Stimulated activated naive CD8-positive, alpha-beta T cell treated with anti-CD3 and anti-CD28 coated beads, Interleukin-15, Interleukin-2, amounts not matched to agents 100 ng/mL and 50 ng/mL, for 24 hours (primary cell): ENCODE results near the gene HERPUD1.

ENCODE experiments used
- H3K27ac Mint-ChIP-seq: one replicate; pipeline ENCODE4 v1.8.0; 2021; ENCODE audit warnings: mild to moderate bottlenecking, mixed read lengths
- H3K27me3 Mint-ChIP-seq: one replicate; pipeline ENCODE4 v1.8.0; 2021; ENCODE audit warnings: mixed read lengths
- H3K36me3 Mint-ChIP-seq: one replicate; pipeline ENCODE4 v1.8.0; 2021; ENCODE audit warnings: low read depth, mixed read lengths
- H3K4me1 Mint-ChIP-seq: one replicate; pipeline ENCODE4 v1.8.0; 2021; ENCODE audit warnings: low read depth, mixed read lengths
- H3K4me3 Mint-ChIP-seq: one replicate; pipeline ENCODE4 v1.8.0; 2021; ENCODE audit warnings: mild to moderate bottlenecking, mixed read lengths
- H3K9me3 Mint-ChIP-seq: one replicate; pipeline ENCODE4 v1.8.0; 2021; ENCODE audit warnings: mixed read lengths

Gene HERPUD1

DNA sequence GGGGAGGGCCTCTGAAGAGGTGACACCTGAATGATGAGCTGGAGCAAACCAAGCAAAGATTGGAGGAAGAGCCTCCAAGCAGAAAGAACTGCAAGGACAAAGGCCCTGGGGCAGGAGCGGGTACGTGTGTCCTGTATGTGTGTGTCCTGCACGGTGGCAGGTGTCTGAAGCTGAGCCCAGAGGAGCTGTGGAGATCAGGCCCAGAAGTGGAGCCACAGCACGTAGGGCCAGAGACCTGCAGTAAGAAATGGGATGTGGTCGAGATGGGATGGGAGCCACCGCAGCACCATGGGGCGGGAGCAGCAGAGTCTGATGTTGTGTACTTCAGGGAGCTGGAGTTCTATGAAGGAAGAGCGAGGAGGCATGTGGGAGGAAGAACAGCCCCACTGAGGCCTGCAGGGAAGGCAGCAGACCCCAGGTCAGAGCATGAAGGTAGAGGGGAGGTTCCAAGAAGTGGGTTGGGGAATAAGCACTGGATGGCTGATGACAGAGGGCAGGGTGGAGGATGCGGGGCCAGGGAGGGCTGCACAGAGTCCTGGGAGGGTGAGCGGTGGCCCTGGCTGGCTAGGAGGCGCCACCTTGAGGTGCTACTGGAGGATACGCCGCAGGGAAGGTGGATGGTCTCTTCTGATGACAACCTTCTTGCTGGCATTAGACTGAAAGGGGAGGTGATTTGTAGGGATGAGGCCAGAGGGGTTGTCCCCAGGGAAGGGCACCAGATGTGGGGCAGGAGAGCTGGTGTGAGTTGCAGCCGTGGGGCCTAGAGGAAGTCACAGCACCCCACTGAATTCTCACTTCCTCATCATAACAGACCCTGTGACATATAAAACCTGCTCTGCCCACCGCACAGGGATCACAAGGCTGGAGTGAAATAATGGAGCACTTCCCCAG, 19.2 kb downstream of the HERPUD1 start:
- peaks cover 23% of the 10 kb centered on the region for H3K4me1 Mint-ChIP-seq

DNA sequence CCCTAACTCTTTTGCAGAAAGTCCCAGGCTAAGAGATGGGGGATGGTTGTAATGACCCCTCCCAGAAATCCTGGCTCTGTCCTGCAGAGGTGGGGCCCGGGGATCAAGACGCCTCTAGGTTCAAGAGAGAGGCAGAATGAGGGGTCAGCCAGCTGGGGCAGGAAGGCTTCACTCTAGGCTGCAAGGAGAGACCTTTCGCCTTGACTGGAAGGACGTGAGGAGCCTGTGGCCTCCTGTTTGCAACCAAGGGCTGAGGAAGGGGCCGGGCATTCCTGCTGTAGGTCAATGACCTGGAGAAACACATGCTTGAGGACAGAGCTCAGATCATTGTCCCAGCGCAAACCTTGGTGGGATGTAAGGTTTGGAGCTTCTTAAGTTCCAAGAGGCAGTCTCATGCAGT, 21.1 kb downstream of the HERPUD1 start:
- no peaks in the 10 kb centered on the region for H3K36me3 Mint-ChIP-seq
- peaks cover 16% of the 10 kb centered on the region for H3K4me1 Mint-ChIP-seq
- no peaks in the 10 kb centered on the region for H3K9me3 Mint-ChIP-seq
- no peaks in the 10 kb centered on the region for H3K27me3 Mint-ChIP-seq
- no peak overlapping the region for H3K27ac Mint-ChIP-seq
- no peak overlapping the region for H3K4me3 Mint-ChIP-seq

More for the DNA sequence above, 19.2 kb downstream of the HERPUD1 start:
- H3K9me3 Mint-ChIP-seq: no peaks in the 10 kb centered on the region
- H3K27ac Mint-ChIP-seq: peak overlapping the region; percentile 69
- H3K4me3 Mint-ChIP-seq: no peak overlapping the region
- peaks cover 7% of the 10 kb centered on the region for H3K36me3 Mint-ChIP-seq
- no peaks in the 10 kb centered on the region for H3K27me3 Mint-ChIP-seq

GRCh38 chr16:56956076-56956475, 24.1 kb downstream of the HERPUD1 start:
- Mint-ChIP-seq H3K9me3 (no peaks in the 10 kb centered on the region), H3K4me3 (no peak overlapping the region), H3K27me3 (no peaks in the 10 kb centered on the region), H3K36me3 (no peaks in the 10 kb centered on the region), H3K27ac (no peak overlapping the region), H3K4me1 (peaks cover 9% of the 10 kb centered on the region)

DNA sequence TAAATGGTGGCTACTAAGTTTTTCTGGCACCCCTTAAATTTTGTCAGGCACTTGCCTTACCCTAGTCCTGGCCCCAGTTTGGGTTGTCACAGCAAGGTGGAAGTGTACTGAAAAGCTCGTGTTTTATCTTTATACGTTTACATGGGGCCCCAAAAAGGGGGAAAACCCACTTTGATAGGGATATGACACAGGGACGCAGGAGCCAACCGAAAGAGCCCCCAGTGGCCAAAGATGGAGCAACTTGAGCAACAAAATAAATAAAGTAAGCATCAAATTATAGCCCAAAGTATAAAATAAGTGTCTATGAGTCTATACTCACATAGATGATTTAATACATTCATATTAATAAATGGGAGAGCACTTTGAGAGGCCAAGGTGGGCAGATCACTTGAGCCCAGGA, 24.8 kb downstream of the HERPUD1 start:
- Mint-ChIP-seq H3K9me3 (no peaks in the 10 kb centered on the region), H3K4me1 (peaks cover 2% of the 10 kb centered on the region), H3K36me3 (no peaks in the 10 kb centered on the region), H3K4me3 (no peak overlapping the region), H3K27ac (no peak overlapping the region), H3K27me3 (no peaks in the 10 kb centered on the region)

DNA sequence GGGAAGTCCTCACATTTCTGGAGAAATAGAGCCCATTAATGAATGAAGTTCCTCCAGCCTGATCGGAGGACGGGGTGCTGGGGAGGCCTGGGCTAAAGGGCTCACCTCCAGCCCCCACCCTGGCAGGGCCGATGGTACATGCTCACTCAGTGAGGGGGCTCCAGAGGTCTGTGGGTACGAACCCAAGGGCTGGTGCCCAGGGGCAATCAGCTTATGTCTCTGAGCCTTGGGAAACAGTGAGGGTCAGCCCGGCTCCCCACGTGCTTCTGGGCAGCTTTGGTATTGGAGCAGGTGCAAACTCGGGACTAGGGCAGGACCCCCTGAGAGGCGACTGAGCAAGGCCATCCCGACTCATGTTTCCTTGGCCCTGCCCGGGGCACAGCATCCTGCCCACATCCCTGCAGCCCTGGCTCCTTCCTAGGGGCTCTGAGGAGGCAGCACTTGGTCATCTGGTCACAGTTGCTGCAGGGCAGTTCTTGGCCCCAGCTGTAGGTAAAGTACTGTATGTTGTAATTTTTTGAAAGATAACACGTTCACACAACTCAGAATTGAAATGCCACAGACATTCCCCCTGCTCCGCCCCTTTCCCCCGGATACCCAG, 28.8 kb downstream of the HERPUD1 start:
- Mint-ChIP-seq H3K9me3 (no peaks in the 10 kb centered on the region), H3K27me3 (no peaks in the 10 kb centered on the region), H3K27ac (no peak overlapping the region), H3K4me1 (peaks cover 17% of the 10 kb centered on the region), H3K4me3 (no peak overlapping the region), H3K36me3 (no peaks in the 10 kb centered on the region)

GRCh38 chr16:56961386-56961785, 29.4 kb downstream of the HERPUD1 start:
- Mint-ChIP-seq H3K27ac (no peak overlapping the region), H3K9me3 (no peaks in the 10 kb centered on the region), H3K36me3 (no peaks in the 10 kb centered on the region), H3K4me3 (no peak overlapping the region), H3K4me1 (peaks cover 22% of the 10 kb centered on the region), H3K27me3 (no peaks in the 10 kb centered on the region)

- Mint-ChIP-seq H3K9me3 (no peaks in the 10 kb centered on the region), H3K27me3 (no peaks in the 10 kb centered on the region), H3K4me1 (peaks cover 24% of the 10 kb centered on the region), H3K36me3 (no peaks in the 10 kb centered on the region), H3K4me3 (no peak within 1 kb of the TSS), H3K27ac (no peak within 1 kb of the TSS)
Observed at GRCh38 chr16:56961851-56962281, 29.9 kb downstream of the HERPUD1 start, which contains the start of gene CETP. TSS of gene CETP (plus strand) at chr16:56961950. CDS start at chr16:56961980, 30 bp downstream.

GRCh38 chr16:56964243-56965148, 32.6 kb downstream of the HERPUD1 start:
- H3K9me3 Mint-ChIP-seq: no peaks in the 10 kb centered on the region
- no peaks in the 10 kb centered on the region for H3K36me3 Mint-ChIP-seq
- H3K4me1 Mint-ChIP-seq: peaks cover 25% of the 10 kb centered on the region
- no peak overlapping the region for H3K4me3 Mint-ChIP-seq
- peak overlapping the region; percentile 83 for H3K27ac Mint-ChIP-seq
- H3K27me3 Mint-ChIP-seq: no peaks in the 10 kb centered on the region

- Mint-ChIP-seq H3K36me3 (no peaks in the 10 kb centered on the region), H3K27ac (peak overlapping the region; percentile 83), H3K4me1 (peaks cover 25% of the 10 kb centered on the region), H3K9me3 (no peaks in the 10 kb centered on the region), H3K4me3 (no peak overlapping the region), H3K27me3 (no peaks in the 10 kb centered on the region)
Observed at GRCh38 chr16:56965149-56966092, 33.5 kb downstream of the HERPUD1 start.

- Mint-ChIP-seq H3K4me1 (peaks cover 26% of the 10 kb centered on the region), H3K27ac (peak overlapping the region; percentile 83), H3K27me3 (no peaks in the 10 kb centered on the region), H3K36me3 (no peaks in the 10 kb centered on the region), H3K9me3 (no peaks in the 10 kb centered on the region), H3K4me3 (no peak overlapping the region)
Observed at GRCh38 chr16:56966093-56966475, 34.1 kb downstream of the HERPUD1 start.

GRCh38 chr16:56967733-56968132, 35.8 kb downstream of the HERPUD1 start:
- H3K27ac Mint-ChIP-seq: no peak overlapping the region
- peaks cover 33% of the 10 kb centered on the region for H3K4me1 Mint-ChIP-seq

GRCh38 chr16:56969769-56970168, 37.8 kb downstream of the HERPUD1 start:
- Mint-ChIP-seq H3K36me3 (no peaks in the 10 kb centered on the region), H3K27ac (no peak overlapping the region), H3K27me3 (no peaks in the 10 kb centered on the region), H3K4me1 (peaks cover 40% of the 10 kb centered on the region), H3K4me3 (no peak overlapping the region), H3K9me3 (no peaks in the 10 kb centered on the region)

More at GRCh38 chr16:56967733-56968132, 35.8 kb downstream of the HERPUD1 start:
- no peak overlapping the region for H3K4me3 Mint-ChIP-seq
- no peaks in the 10 kb centered on the region for H3K36me3 Mint-ChIP-seq
- H3K9me3 Mint-ChIP-seq: no peaks in the 10 kb centered on the region
- H3K27me3 Mint-ChIP-seq: no peaks in the 10 kb centered on the region

DNA sequence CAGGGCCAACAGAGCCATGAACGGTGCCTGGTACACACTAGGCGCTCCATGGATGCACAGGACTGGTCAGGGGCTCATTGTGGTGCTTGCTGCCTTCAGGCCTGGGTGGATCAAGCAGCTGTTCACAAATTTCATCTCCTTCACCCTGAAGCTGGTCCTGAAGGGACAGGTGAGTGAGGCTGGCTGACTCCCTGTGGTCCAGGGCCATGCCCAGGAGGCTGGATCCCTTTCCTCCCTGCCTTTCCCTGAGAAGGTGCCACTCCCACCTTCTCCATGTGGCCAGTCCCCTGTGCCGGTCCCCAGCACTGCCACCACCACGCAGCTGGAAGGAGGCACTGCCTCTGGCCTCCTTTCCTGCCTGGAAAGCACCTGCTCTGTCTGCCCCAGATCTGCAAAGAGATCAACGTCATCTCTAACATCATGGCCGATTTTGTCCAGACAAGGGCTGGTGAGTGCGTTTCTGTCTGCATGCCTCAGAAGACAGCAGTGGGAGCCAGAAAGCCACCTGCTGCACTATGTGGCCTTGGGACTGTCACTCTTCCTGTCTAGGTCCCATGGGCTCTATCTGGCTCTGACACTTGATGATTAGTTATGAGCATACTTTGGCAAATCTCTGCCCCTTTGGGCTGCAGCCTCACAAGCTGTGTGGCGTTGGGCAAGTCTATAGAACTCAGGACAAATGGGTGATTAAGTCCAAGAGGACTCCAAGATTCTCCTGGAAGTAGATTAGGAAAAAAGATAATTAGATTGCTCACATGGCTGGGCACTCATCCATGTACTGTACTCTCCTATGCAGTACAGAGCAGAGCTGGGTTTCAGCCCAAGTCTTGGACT, 39.2 kb downstream of the HERPUD1 start:
- Mint-ChIP-seq H3K27me3 (no peaks in the 10 kb centered on the region), H3K4me1 (peaks cover 39% of the 10 kb centered on the region), H3K27ac (peak overlapping the region; percentile 60), H3K4me3 (no peak overlapping the region), H3K36me3 (no peaks in the 10 kb centered on the region), H3K9me3 (no peaks in the 10 kb centered on the region)
